ENCODE measurements around the gene SNX8. TPM values are rescaled to one million over a fixed set of nuclear protein-coding genes. Genes with fewer than 3 reads are reported as not detected.

Gene SNX8
- total RNA-seq, 1 experiment from 2014 or later = 86.6 TPM

- TF ChIP-seq CTCF (IDR thresholded peaks at IDR 0.05; ENCODE audit: insufficient read depth in 1 of 2, low read depth in 1 of 2, low read length in 1 of 2, severe bottlenecking in 1 of 2, unreplicated experiment in 1 of 2) = no peak
- intact Hi-C loops (cut with micrococcal nuclease; ENCODE audit: unreplicated experiment) = loop anchor here (5.0 kb wide), 1 partner anchor 70 kb away; the partner anchor contains the start of gene SNX8
- peaks cover 3% of the 10 kb centered on the region for H3K36me3 ChIP-seq (ENCODE audit: control insufficient read depth, insufficient read depth, low read length)
- H3K27me3 Mint-ChIP-seq (ENCODE audit: insufficient read depth, unreplicated experiment) = no peaks in the 10 kb centered on the region
- H3K9me3 Mint-ChIP-seq (ENCODE audit: unreplicated experiment) = no peaks in the 10 kb centered on the region
- peak; percentile 90 to 94 for DNase-seq
- H3K4me3 ChIP-seq (ENCODE audit: low read depth, low read length) = peak within 1 kb of the TSS; percentile 85
- peaks cover 13% of the 10 kb centered on the region for H3K4me1 Mint-ChIP-seq (ENCODE audit: low read depth, unreplicated experiment)
- peak within 1 kb of the TSS; percentile 96 for H3K27ac Mint-ChIP-seq (ENCODE audit: unreplicated experiment)
- peak within 1 kb of the TSS; percentile 95 for H3K4me3 Mint-ChIP-seq (ENCODE audit: unreplicated experiment)
- BruUV-seq (replicated peaks) = no TSS peak
- no peaks in the 10 kb centered on the region for H3K9me3 ChIP-seq
- POLR2A ChIA-PET = interaction anchor here (0.7 to 1.4 kb wide), 5 partner anchors 9 to 170 kb away, joined by 3 to 6 read pairs (median 3); no protein-coding TSS in a partner anchor
- CTCF ChIA-PET = interaction anchor here (0.6 to 1.1 kb wide), 3 partner anchors 72 to 1726 kb away, joined by 3 to 7 read pairs (median 3); no protein-coding TSS in a partner anchor
- peaks cover 5% of the 10 kb centered on the region; the same call in 1 of the 2 replicates for H3K4me1 ChIP-seq
- H3K36me3 Mint-ChIP-seq (ENCODE audit: insufficient read depth, unreplicated experiment) = peaks cover 42% of the 10 kb centered on the region
- H3K27me3 ChIP-seq (replicated peaks; ENCODE audit: control insufficient read depth, insufficient read depth, low read length) = no peaks in the 10 kb centered on the region
These were observed 72.4 kb downstream of the SNX8 start, which contains the start of the genes MRM2 and NUDT1 for GRCh38 chr7:2241580-2242540. Gene MRM2, minus strand, starts transcription at chr7:2242205. Its CDS starts 36 bp downstream, at chr7:2242169. Gene NUDT1, plus strand, starts transcription at chr7:2242226. Its CDS starts 2,349 bp downstream, at chr7:2244575.

- H3K36me3 ChIP-seq (ENCODE audit: control insufficient read depth, insufficient read depth, low read length) = peaks cover 4% of the 10 kb centered on the region
- POLR2A ChIA-PET = no interaction called here
- no TSS peak for BruUV-seq (replicated peaks)
These were observed 75.0 kb downstream of the SNX8 start for GRCh38 chr7:2239242-2239641.

More at GRCh38 chr7:2239242-2239641, 75.0 kb downstream of the SNX8 start:
- peaks cover 65% of the 10 kb centered on the region for H3K36me3 Mint-ChIP-seq (ENCODE audit: insufficient read depth, unreplicated experiment)
- Histone ChIP-seq H3K4me3 (ENCODE audit: low read depth, low read length) (no peak overlapping the region), H3K4me1 (peaks cover 5% of the 10 kb centered on the region; the same call in 1 of the 2 replicates), H3K27me3 (replicated peaks; ENCODE audit: control insufficient read depth, insufficient read depth, low read length) (no peaks in the 10 kb centered on the region), H3K9me3 (no peaks in the 10 kb centered on the region)
- no peaks in the 10 kb centered on the region for H3K27me3 Mint-ChIP-seq (ENCODE audit: insufficient read depth, unreplicated experiment)
- DNase-seq = no peak
- H3K4me1 Mint-ChIP-seq (ENCODE audit: low read depth, unreplicated experiment) = peaks cover 18% of the 10 kb centered on the region
- intact Hi-C loops (cut with micrococcal nuclease; ENCODE audit: unreplicated experiment) = no loop called here
- no peaks in the 10 kb centered on the region for H3K9me3 Mint-ChIP-seq (ENCODE audit: unreplicated experiment)
- peak overlapping the region; percentile 42 for H3K4me3 Mint-ChIP-seq (ENCODE audit: unreplicated experiment)
- CTCF ChIA-PET = no interaction called here
- no peak overlapping the region for H3K27ac Mint-ChIP-seq (ENCODE audit: unreplicated experiment)
- no peak for TF ChIP-seq CTCF (IDR thresholded peaks at IDR 0.05; ENCODE audit: insufficient read depth in 1 of 2, low read depth in 1 of 2, low read length in 1 of 2, severe bottlenecking in 1 of 2, unreplicated experiment in 1 of 2)
